Measurements from ENCODE around the gene MORN2.

The MORN2 gene

GRCh38 chr2:38889045-38889444 lies 13.3 kb downstream of the MORN2 start:
- in situ Hi-C loops (cut with MboI; ENCODE audit: low sequenced_read_pairs) = no loop called here

DNA sequence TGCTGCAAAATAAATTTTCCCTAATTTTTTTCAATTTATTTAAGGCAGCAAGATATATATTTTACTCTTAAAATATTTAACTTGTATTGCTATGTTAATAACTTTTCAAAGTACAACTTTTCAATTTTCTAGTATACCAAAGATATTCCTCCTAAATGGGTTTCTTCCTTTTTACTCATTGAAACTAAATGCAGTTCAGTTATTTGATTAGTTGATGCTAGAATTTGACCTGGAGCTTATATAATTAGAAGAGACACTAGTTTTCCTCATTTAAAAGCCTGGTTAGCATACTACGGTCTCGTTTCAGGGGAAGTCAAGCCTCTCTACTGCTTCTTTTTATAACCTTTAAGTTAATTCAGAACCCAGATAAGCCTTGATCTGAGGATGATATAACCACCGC lies 13.8 kb downstream of the MORN2 start, which contains the start of gene ARHGEF33:
TSS of gene ARHGEF33 (plus strand) at position 301 of the 400 bp plus-strand sequence. CDS start 29,573 bp downstream, outside the sequence.
- in situ Hi-C loops (cut with MboI; ENCODE audit: low sequenced_read_pairs) = no loop called here

GRCh38 chr2:38892819-38893218 lies 17.0 kb downstream of the MORN2 start:
- in situ Hi-C loops (cut with MboI; ENCODE audit: low sequenced_read_pairs) = no loop called here

DNA sequence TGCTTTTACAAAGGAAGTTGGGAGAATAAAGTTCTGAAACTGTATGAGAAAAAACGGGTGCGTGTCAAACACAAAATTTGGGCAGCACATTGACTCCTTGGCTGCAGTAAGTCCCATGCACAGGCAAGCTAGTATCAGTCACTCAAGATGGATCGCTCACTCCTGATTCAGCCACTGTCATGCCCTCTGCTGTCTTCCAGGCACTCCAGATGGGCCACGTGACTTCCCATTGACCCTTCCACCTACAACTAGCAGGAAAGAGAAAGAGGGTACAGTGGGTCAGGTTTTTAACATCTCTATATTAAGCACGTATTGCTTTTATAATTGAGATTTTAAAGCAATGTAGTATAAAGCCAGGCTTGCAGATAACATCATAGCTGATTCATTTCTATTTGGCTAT lies 22.5 kb downstream of the MORN2 start:
- in situ Hi-C loops (cut with MboI; ENCODE audit: low sequenced_read_pairs) = no loop called here

- in situ Hi-C loops (cut with MboI; ENCODE audit: low sequenced_read_pairs) = no loop called here
Observed at GRCh38 chr2:38900726-38901125, 24.9 kb downstream of the MORN2 start.

GRCh38 chr2:38905251-38905650 lies 29.5 kb downstream of the MORN2 start:
- in situ Hi-C loops (cut with MboI; ENCODE audit: low sequenced_read_pairs) = no loop called here

- in situ Hi-C loops (cut with MboI; ENCODE audit: low sequenced_read_pairs) = no loop called here
Observed at GRCh38 chr2:38907242-38907641, 31.5 kb downstream of the MORN2 start.

- in situ Hi-C loops (cut with MboI; ENCODE audit: low sequenced_read_pairs) = no loop called here
Observed at GRCh38 chr2:38907743-38908562, 32.2 kb downstream of the MORN2 start.

- in situ Hi-C loops (cut with MboI; ENCODE audit: low sequenced_read_pairs) = no loop called here
Observed at GRCh38 chr2:38909872-38910271, 34.1 kb downstream of the MORN2 start.

DNA sequence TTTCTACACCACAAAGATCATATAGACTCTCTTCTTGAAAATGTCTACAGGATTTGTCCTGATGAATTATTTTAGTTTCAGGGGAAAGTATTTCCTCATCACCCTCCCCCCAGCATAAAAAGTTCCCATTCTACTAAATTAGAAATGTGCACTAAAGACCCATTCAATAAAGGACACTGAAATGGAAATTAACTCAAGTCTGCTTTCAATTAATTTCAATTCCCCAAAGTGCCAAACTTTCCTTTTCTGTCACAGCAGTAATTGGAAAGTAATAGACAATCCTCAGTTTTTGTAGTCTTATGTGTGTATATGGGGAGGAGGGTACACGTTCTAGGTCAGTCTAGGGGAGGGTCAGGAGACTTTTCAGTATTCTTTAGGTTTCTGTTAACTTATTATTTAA lies 35.4 kb downstream of the MORN2 start:
- in situ Hi-C loops (cut with MboI; ENCODE audit: low sequenced_read_pairs) = no loop called here

DNA sequence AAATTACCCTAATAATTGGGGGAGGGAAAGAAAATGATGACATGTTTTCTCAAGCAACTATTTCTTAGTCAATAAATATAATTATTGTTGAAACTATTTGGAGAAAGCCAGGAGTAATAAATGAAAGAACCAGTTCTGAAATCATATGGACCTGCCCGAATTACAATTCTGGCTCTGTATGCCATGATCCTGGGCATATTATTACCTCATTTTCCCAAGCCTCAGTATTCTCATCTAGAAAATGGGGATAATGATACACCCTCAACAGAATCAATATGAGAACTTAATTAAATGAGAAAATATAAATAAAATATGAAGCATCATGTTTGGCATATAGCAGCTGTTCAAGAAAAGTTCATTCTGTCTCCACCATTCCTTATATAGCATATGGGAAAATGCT lies 36.8 kb downstream of the MORN2 start:
- in situ Hi-C loops (cut with MboI; ENCODE audit: low sequenced_read_pairs) = no loop called here

- in situ Hi-C loops (cut with MboI; ENCODE audit: low sequenced_read_pairs) = no loop called here
Observed at GRCh38 chr2:38922389-38922788, 46.6 kb downstream of the MORN2 start.

GRCh38 chr2:38922902-38923301 lies 47.1 kb downstream of the MORN2 start:
- in situ Hi-C loops (cut with MboI; ENCODE audit: low sequenced_read_pairs) = no loop called here

DNA sequence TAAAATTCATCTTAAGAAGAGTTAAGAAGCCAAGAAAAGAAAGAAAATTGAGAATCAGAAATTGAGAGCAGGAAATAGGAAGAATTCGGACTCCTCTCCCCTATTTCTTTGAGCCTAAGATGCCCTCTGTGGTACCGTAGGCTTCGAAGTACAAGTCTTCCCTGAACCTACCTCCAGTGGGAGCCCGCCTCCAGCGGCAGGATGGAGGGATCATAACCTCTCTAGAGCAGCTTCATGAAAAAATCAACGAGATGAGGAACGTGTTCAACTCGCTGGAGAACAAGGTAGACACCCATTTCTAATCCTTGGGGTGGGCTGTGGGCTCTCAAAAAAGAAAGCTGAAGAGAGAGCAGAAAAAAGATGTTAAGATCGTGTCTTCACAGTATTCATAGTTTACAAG lies 50.2 kb downstream of the MORN2 start:
- in situ Hi-C loops (cut with MboI; ENCODE audit: low sequenced_read_pairs) = no loop called here

DNA sequence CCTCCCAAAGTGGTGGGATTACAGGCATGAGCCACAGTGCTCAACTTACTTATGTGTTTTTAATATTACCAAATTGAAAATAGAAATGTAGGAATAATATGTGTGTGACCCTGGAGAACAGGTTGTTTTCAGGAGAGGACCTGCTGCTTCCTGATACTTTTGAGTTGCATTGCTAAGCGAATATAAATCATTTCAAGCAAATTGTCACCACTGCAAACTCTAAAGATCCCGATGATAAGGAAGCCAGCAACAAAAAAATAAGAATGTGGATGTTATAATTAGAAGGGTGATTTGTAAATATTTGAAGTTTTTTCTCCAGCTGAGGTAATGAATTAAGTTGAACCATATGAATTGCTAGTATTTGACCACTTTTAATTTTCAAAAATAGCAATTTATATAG lies 54.8 kb downstream of the MORN2 start:
- in situ Hi-C loops (cut with MboI; ENCODE audit: low sequenced_read_pairs) = no loop called here
